ENCODE measurements around the gene GPR132.
"Not testable (repeated sequence)": the region's sequence is repeated elsewhere in the genome, so short reads cannot be mapped to it uniquely, and the experiment has no call there.

Gene GPR132

DNA sequence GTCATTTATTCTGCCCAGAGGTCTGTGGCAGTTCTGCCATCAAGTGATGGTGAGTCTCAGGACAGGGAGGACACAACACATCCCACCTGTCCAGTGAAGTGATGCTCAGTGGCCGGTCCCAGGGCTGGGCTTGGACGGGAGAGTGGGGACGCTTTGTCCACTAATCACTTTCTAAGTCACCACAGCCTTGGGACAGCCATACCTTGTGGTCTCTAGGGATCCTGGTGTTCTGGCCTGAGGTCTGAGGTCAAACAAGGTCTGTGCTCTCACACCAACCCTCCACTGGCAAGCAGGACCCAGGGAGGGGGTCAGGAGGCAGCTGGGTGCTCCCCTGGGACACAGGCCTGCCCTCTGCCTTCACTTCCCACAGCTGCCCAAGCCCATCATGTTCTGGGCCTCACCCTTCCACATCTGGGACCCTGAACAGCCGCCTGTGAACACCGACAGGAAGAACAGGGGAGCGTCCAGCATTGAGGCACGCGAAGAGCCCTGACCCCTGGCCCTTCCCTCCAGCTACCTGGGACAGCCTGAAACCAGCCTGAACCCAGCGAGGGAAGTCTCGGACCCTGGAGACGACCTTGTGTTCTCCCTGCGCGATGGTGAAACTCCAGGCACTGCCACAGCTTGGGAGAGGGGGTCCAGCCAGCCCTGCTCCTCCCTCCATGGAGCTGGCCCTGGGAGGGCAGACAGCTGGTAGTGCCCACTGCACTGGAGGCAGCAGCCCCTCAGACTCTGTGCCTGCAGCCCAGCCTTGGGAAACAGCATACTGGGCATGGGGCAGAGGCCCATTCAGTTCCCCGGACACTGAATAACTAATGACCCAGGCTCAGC, 19.7 kb upstream of the GPR132 start:
- no peak overlapping the region for H3K27ac ChIP-seq (ENCODE audit: low read length)
- no peak overlapping the region for H3K4me3 ChIP-seq (ENCODE audit: low read length)
- H3K36me3 ChIP-seq (ENCODE audit: control insufficient read depth, insufficient read depth, low read length), result no peaks in the 10 kb centered on the region
- peaks cover 14% of the 10 kb centered on the region; the same call in 1 of the 2 replicates for H3K27me3 ChIP-seq (ENCODE audit: control insufficient read depth, insufficient read depth, low read length)
- DNase-seq (ENCODE audit: low read depth, low spot score), result no peak
- peaks cover 2% of the 10 kb centered on the region; the same call in 1 of the 2 replicates for H3K4me1 ChIP-seq (ENCODE audit: control insufficient read depth, insufficient read depth, low read length)
- H3K9me3 ChIP-seq (ENCODE audit: control insufficient read depth, insufficient read depth, low read length), result no peaks in the 10 kb centered on the region
- no CpG with 5 or more reads among the region's 14 CpGs for WGBS (ENCODE audit: insufficient coverage, insufficient read length)

DNA sequence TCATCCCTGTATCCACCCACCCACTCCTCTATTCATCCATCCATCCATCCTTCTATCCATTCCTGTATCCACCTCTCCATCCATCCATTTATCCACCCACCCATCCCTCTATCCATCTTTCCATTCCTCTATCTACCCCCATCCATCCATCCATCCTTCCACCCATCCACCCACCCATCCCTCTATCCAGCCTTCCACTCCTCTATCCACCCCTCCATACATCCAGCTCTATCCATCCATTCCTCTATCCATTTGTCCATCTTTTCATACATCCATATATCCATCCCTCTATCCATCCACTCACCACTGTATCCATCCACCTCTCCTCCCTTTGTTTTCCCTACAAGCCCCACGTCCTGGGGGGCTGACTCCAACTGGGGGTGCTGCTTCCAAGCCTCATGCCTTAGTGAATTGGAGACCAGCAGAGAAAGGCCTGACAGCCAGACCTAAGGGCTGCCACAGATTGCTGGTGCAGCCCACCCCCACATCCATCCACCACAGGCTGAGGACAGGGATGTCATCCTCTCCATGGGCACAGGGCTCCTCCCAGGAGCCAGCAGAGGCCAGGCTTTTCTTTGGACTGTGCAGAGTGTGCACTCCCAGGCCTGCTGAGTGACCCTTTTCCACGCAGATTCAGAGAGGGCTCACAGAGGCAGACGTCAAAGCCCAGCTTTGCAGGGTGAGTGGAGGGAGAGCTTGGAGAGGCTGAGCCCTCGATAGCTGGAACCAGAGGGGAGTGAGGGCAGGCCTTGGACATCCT, 18.9 kb upstream of the GPR132 start:
- WGBS (ENCODE audit: insufficient coverage, insufficient read length), result no CpG with 5 or more reads among the region's 4 CpGs
- H3K36me3 ChIP-seq (ENCODE audit: control insufficient read depth, insufficient read depth, low read length), result no peaks in the 10 kb centered on the region
- no peak overlapping the region for H3K27ac ChIP-seq (ENCODE audit: low read length)
- no peaks in the 10 kb centered on the region for H3K9me3 ChIP-seq (ENCODE audit: control insufficient read depth, insufficient read depth, low read length)
- no peak for DNase-seq (ENCODE audit: low read depth, low spot score)
- H3K4me3 ChIP-seq (ENCODE audit: low read length), result no peak overlapping the region
- H3K4me1 ChIP-seq (ENCODE audit: control insufficient read depth, insufficient read depth, low read length), result peaks cover 2% of the 10 kb centered on the region; the same call in 1 of the 2 replicates
- peaks cover 14% of the 10 kb centered on the region; the same call in 1 of the 2 replicates for H3K27me3 ChIP-seq (ENCODE audit: control insufficient read depth, insufficient read depth, low read length)

DNA sequence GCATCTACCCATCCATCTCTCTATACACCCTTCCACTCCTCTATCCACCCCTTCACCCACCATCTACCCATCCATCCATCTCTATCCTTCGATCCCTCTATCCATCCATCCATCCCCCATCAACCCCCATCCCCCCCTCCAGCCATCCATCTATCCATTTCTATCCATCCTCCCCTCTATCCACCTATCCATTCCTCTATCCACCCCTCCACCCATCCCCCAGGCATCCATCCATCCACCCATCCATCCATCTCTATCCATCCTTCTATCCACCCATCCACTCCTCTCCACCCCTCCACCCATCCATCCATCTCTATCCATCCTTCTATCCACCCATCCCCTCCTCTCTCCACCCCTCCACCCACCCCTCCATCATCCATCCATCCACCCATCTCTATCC, 17.5 kb upstream of the GPR132 start:
- WGBS (ENCODE audit: insufficient coverage, insufficient read length), result 100% methylated on average over 1 of the region's 1 CpG
- DNase-seq (ENCODE audit: low read depth, low spot score), result no peak
- Histone ChIP-seq H3K4me1 (ENCODE audit: control insufficient read depth, insufficient read depth, low read length) (no peaks in the 10 kb centered on the region), H3K36me3 (ENCODE audit: control insufficient read depth, insufficient read depth, low read length) (no peaks in the 10 kb centered on the region), H3K9me3 (ENCODE audit: control insufficient read depth, insufficient read depth, low read length) (no peaks in the 10 kb centered on the region), H3K27ac (ENCODE audit: low read length) (no peak overlapping the region), H3K4me3 (ENCODE audit: low read length) (no peak overlapping the region), H3K27me3 (ENCODE audit: control insufficient read depth, insufficient read depth, low read length) (peaks cover 3% of the 10 kb centered on the region; the same call in 1 of the 2 replicates)

DNA sequence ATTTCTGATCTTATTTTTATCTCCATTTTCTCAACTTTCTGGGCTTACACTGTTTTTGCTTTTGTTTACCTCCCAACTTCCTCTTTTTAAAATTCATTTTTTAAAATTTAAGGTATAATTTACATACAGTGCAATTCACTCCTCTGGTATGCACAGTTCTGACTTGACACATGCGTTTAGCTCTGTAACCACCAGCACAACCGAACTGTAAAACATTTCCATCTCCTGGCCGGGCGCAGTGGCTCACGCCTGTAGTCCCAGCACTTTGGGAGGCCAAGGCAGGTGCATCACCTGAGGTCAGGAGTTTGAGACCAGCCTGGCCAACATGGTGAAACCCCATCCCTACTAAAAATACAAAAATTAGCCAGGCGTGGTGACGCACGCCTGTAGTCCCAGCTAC, 16.2 kb upstream of the GPR132 start:
- not testable (repeated sequence) for H3K4me3 ChIP-seq (ENCODE audit: low read length); H3K36me3 ChIP-seq (ENCODE audit: control insufficient read depth, insufficient read depth, low read length); H3K27me3 ChIP-seq (ENCODE audit: control insufficient read depth, insufficient read depth, low read length); H3K4me1 ChIP-seq (ENCODE audit: control insufficient read depth, insufficient read depth, low read length); DNase-seq (ENCODE audit: low read depth, low spot score); H3K9me3 ChIP-seq (ENCODE audit: control insufficient read depth, insufficient read depth, low read length); H3K27ac ChIP-seq (ENCODE audit: low read length)
- WGBS (ENCODE audit: insufficient coverage, insufficient read length), result no CpG with 5 or more reads among the region's 8 CpGs

DNA sequence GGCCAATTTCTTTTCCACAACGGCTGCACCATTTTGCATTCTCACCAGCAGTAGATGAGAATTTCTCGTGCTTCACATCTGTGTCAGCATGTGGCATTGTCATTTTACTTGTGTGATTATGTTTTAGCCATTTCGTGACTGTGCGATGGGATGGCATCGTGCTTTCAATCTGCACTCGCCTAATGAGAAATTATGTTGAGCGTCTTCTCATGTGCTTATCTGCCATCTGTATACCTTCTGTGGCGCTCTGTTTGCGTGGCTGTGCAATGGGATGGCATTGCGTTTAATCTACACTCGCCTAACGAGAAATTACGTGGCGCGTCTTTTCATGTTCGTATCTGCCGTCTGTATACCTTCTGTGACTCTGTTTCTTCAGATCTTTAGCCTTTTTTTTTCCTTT, 14.9 kb upstream of the GPR132 start:
- no peak overlapping the region for H3K4me3 ChIP-seq (ENCODE audit: low read length)
- no peaks in the 10 kb centered on the region for H3K4me1 ChIP-seq (ENCODE audit: control insufficient read depth, insufficient read depth, low read length)
- WGBS (ENCODE audit: insufficient coverage, insufficient read length), result no CpG with 5 or more reads among the region's 17 CpGs
- no peaks in the 10 kb centered on the region for H3K36me3 ChIP-seq (ENCODE audit: control insufficient read depth, insufficient read depth, low read length)
- DNase-seq (ENCODE audit: low read depth, low spot score), result no peak
- H3K27ac ChIP-seq (ENCODE audit: low read length), result no peak overlapping the region
- H3K9me3 ChIP-seq (ENCODE audit: control insufficient read depth, insufficient read depth, low read length), result no peaks in the 10 kb centered on the region
- no peaks in the 10 kb centered on the region for H3K27me3 ChIP-seq (ENCODE audit: control insufficient read depth, insufficient read depth, low read length)

DNA sequence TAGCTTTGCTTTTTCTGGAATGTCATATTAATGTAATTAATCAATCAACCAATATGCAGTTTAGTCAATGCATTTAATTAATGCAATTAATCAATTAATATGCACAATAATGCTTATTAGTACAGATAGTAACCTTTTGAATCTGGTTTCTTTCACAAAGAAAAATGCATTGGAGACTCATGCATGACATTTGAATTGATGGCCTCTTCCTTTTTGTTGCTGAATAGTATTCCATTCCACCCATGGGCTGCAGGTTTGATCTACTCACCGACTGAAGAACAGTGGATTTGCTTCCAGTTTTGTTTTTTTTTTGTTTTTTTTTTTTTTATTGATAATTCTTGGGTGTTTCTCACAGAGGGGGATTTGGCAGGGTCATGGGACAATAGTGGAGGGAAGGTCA, 13.1 kb upstream of the GPR132 start:
- no peaks in the 10 kb centered on the region for H3K9me3 ChIP-seq (ENCODE audit: control insufficient read depth, insufficient read depth, low read length)
- no CpG with 5 or more reads among the region's 1 CpG for WGBS (ENCODE audit: insufficient coverage, insufficient read length)
- no peaks in the 10 kb centered on the region for H3K27me3 ChIP-seq (ENCODE audit: control insufficient read depth, insufficient read depth, low read length)
- DNase-seq (ENCODE audit: low read depth, low spot score), result no peak
- no peaks in the 10 kb centered on the region for H3K4me1 ChIP-seq (ENCODE audit: control insufficient read depth, insufficient read depth, low read length)
- no peak overlapping the region for H3K27ac ChIP-seq (ENCODE audit: low read length)
- no peaks in the 10 kb centered on the region for H3K36me3 ChIP-seq (ENCODE audit: control insufficient read depth, insufficient read depth, low read length)
- no peak overlapping the region for H3K4me3 ChIP-seq (ENCODE audit: low read length)

DNA sequence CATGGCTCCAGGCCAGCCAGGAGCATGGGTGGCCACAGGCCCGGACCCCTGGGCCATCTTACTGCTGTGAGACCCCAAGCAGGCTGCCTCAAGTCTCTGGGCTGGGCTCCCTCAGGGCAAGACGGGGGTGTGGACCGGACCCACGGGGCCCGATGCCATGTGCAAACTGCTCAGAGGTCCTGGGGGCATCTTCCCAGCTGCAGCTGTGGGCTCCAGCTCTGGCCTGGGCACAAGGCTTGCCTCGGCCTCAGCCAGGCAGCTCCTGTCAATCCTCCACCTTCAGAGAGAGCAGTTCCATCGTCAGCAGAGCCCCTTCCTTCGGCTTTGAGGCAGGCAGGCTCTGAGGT, 12.4 kb upstream of the GPR132 start:
- DNase-seq (ENCODE audit: low read depth, low spot score), result no peak
- Histone ChIP-seq H3K36me3 (ENCODE audit: control insufficient read depth, insufficient read depth, low read length) (no peaks in the 10 kb centered on the region), H3K4me3 (ENCODE audit: low read length) (no peak overlapping the region), H3K27ac (ENCODE audit: low read length) (no peak overlapping the region), H3K27me3 (ENCODE audit: control insufficient read depth, insufficient read depth, low read length) (no peaks in the 10 kb centered on the region), H3K9me3 (ENCODE audit: control insufficient read depth, insufficient read depth, low read length) (no peaks in the 10 kb centered on the region), H3K4me1 (ENCODE audit: control insufficient read depth, insufficient read depth, low read length) (no peaks in the 10 kb centered on the region)
- WGBS (ENCODE audit: insufficient coverage, insufficient read length), result no CpG with 5 or more reads among the region's 8 CpGs

DNA sequence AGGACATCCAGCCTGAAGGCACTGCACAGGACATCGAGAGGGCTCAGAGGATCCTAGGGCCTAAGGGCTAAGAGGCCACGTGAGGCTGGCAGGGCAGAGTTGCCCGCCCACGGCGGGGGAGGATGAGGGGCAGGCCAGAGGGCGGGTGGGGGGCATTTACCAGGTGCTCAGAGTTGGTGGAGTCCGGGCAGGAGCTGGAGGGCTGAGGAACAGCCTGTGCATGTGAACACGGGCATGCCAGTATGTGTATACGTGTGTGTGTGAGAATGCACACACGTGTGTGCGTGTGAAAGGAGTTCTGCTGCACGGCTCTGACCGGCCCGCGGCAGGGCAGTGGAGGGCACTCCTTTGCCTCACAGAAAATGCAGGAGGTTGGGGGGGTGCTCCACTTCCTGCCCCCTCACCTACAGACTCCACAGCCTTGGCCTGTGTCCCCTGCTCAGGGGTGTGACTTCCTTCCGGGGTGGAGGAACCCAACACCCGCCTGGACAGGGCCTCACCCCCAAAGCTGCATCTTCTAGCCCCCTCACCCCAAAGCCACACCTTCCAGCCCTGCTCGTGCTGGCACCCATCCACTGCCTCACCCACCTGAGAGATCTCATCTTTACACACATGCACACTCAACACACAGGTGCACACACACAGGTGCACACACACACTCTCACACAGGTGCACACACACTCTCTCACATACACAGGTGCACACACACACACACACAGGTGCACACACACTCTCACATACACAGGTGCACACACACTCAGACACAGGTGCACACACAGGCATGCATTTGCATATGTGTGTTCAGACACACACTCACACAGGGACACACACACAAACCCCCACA, 11.8 kb upstream of the GPR132 start:
- Histone ChIP-seq H3K27ac (ENCODE audit: low read length) (no peak overlapping the region), H3K4me1 (ENCODE audit: control insufficient read depth, insufficient read depth, low read length) (no peaks in the 10 kb centered on the region), H3K36me3 (ENCODE audit: control insufficient read depth, insufficient read depth, low read length) (no peaks in the 10 kb centered on the region), H3K27me3 (ENCODE audit: control insufficient read depth, insufficient read depth, low read length) (no peaks in the 10 kb centered on the region), H3K4me3 (ENCODE audit: low read length) (no peak overlapping the region), H3K9me3 (ENCODE audit: control insufficient read depth, insufficient read depth, low read length) (no peaks in the 10 kb centered on the region)
- DNase-seq (ENCODE audit: low read depth, low spot score), result no peak
- no CpG with 5 or more reads among the region's 18 CpGs for WGBS (ENCODE audit: insufficient coverage, insufficient read length)

DNA sequence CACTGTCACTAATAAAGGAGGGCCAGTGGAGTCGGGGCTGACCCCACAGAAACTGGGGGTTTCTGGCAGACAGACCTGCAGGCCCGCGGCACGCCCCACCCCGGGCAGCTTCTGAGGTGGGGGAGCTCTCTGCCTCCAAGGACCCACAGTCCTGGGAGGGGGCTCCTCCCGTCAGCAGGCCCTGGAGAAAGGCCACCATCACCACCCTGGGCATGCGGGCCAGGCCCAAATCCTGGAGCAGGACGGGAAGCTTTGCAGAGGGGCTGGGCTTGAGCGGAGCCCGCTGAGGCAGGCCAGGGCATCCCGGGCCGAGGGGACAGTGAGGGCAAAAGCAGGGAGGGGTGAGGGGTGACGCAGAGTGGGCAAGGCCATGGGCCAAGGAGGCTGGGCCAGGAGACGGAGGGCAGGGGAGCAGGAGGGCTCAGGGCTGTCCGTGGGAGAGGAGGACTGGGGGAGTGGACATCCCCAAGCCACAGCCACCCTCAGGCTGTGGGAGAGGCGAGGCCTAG, 11.1 kb upstream of the GPR132 start:
- H3K27ac ChIP-seq (ENCODE audit: low read length), result no peak overlapping the region
- DNase-seq (ENCODE audit: low read depth, low spot score), result no peak
- H3K36me3 ChIP-seq (ENCODE audit: control insufficient read depth, insufficient read depth, low read length), result no peaks in the 10 kb centered on the region
- H3K27me3 ChIP-seq (ENCODE audit: control insufficient read depth, insufficient read depth, low read length), result no peaks in the 10 kb centered on the region
- H3K4me1 ChIP-seq (ENCODE audit: control insufficient read depth, insufficient read depth, low read length), result no peaks in the 10 kb centered on the region
- no peak overlapping the region for H3K4me3 ChIP-seq (ENCODE audit: low read length)
- no peaks in the 10 kb centered on the region for H3K9me3 ChIP-seq (ENCODE audit: control insufficient read depth, insufficient read depth, low read length)
- no CpG with 5 or more reads among the region's 16 CpGs for WGBS (ENCODE audit: insufficient coverage, insufficient read length)

Measured in iPS DF 6.9 (cell line).